Measurements from ENCODE around the gene CDHR5.

Gene CDHR5

GRCh38 chr11:613369-613968 is 11.3 kb downstream of the CDHR5 start:
- no peak for DNase-seq (ENCODE audit: extremely low read depth, low read depth)
- TF ChIP-seq, protein P1, sequence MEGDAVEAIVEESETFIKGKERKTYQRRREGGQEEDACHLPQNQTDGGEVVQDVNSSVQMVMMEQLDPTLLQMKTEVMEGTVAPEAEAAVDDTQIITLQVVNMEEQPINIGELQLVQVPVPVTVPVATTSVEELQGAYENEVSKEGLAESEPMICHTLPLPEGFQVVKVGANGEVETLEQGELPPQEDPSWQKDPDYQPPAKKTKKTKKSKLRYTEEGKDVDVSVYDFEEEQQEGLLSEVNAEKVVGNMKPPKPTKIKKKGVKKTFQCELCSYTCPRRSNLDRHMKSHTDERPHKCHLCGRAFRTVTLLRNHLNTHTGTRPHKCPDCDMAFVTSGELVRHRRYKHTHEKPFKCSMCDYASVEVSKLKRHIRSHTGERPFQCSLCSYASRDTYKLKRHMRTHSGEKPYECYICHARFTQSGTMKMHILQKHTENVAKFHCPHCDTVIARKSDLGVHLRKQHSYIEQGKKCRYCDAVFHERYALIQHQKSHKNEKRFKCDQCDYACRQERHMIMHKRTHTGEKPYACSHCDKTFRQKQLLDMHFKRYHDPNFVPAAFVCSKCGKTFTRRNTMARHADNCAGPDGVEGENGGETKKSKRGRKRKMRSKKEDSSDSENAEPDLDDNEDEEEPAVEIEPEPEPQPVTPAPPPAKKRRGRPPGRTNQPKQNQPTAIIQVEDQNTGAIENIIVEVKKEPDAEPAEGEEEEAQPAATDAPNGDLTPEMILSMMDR (IDR thresholded peaks at IDR 0.05; ENCODE audit: low read depth, low read length, missing control alignments): no peak
- H3K4me3 ChIP-seq (replicated peaks; ENCODE audit: low read depth, low read length): no peak overlapping the region

DNA sequence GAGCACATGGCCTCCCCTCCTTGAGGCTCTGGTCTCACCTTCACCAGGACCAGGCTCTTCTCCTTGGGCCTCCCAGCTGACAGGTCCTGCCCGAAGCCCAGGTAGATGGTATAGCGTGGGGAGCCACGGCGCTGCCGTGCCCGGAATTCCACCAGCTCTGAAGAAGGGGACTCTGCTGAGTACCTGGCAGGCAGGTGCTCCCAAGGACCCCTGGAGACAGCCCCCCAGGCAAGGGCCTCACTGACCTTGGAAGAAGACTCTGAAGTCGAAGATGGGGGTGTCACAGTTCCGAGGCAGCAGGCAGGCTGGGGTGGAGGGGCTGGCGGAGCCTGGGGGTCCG is 11.8 kb downstream of the CDHR5 start:
- TF ChIP-seq, protein P1 (IDR thresholded peaks at IDR 0.05; ENCODE audit: low read depth, low read length, missing control alignments): no peak
- no peak overlapping the region for H3K4me3 ChIP-seq (replicated peaks; ENCODE audit: low read depth, low read length)
- DNase-seq (ENCODE audit: extremely low read depth, low read depth): no peak

DNA sequence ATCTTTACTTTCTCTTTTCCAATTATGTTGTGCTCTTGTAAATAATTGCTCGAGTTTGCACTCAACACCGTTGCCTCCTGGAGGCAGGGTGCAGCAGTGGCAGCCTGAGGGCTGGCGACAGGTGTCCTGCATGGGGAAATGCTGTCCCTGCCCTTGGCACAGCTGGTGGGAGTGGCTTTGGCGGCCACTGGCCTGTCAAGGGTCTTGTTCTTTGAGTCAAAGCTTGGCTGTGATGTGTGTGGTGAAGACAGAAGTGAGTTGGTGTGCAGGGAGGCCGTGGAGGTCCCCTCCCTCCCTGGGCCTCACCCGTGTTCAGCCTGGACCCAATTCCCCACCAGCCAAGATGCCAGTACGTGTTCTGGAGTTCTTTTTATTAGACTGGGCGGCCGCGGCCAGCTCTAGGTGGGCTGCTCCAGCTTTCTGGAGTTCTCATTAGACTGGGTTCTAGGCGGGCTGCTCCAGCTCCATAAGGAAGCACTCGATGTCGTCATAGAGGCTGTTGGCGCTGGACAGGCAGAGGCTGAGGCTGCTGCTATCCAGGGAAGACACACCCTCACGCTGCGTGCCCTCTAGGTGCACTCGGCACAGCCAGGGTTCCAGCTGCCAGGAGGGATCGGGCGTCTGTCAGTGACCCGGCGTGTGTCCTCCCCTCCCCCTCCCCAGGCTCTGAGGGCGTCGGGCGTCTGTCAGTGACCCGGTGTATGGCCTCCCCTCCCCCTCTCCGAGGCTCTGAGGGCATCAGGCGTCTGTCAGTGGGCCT is 12.4 kb downstream of the CDHR5 start:
- TF ChIP-seq, protein P1 (IDR thresholded peaks at IDR 0.05; ENCODE audit: low read depth, low read length, missing control alignments): peak; percentile 22
- no peak for DNase-seq (ENCODE audit: extremely low read depth, low read depth)
- no peak overlapping the region for H3K4me3 ChIP-seq (replicated peaks; ENCODE audit: low read depth, low read length)

DNA sequence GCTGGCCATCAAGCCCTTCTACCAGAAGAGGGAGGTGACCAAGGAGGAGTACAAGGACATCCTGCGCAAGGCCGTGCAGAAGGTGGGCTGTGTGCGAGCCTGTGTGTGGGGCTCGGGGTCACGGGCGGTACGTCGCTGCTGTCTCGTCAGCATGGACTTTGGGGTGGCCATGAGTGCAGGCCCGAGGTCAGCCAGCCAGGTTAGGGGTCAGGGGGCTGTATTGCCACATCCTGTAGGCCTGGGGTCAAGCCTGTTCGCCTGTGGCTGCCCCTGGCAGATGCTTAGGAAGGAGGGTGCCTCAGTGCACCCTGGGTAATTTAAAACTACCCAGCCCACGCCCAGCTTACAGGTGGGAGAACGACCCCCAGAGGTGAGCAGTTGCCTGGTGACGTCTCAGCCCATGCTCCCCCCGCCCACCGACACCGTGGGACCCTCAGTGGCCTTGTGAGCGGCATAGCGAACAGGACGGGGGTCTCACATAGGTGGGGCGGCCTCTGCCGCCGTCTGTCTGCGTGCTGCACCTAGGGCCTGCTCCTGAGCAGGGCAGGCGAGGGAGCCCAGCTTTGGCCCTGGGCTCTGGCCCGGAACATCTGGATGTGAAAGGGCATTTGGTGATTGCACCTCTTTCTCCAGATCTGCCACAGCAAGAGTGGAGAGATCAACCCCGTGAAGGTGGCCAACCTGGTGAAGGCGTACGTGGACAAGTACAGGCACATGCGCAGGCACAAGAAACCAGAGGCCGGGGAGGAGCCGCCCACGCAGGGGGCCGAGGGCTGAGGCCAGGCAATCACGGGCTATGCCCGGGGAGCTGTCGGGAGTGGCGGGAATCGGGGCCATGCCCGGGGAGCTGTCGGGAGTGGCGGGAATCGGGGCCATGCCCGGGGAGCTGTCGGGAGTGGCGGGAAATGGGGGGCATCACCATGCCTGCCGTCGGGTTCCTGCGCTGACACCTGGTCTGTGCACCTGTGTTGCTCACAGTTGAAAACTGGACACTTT is 13.5 kb downstream of the CDHR5 start:
- TF ChIP-seq, protein P1 (IDR thresholded peaks at IDR 0.05; ENCODE audit: low read depth, low read length, missing control alignments): no peak
- DNase-seq (ENCODE audit: extremely low read depth, low read depth): no peak
- no peak overlapping the region for H3K4me3 ChIP-seq (replicated peaks; ENCODE audit: low read depth, low read length)

DNA sequence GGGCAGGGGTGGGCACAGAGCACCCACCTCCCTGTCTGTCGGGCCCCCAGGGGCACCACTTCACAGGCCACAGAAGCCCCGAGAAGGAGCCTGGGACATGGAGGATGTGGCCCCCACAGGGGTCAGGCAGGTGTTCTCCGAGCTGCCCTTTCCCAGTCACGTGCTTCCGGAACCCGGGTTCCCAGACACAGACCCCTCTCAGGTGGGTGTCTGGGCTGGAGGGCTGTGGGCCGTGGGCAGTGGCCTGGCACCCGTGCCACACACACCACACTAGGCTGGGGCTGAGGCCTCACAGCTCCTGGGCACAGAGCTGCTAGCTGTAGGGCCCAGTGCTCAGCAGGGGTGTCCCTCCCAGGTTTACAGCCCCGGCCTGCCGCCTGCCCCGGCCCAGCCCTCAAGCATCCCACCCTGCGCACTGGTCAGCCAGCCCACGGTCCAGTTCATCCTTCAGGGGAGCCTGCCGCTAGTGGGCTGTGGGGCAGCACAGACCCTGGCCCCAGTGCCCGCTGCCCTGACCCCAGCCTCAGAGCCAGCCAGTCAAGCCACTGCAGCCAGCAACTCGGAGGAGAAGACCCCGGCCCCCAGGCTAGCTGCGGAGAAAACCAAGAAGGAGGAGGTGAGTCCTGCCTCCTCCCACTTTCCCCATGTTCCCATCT is 14.5 kb downstream of the CDHR5 start:
- H3K4me3 ChIP-seq (replicated peaks; ENCODE audit: low read depth, low read length): no peak overlapping the region
- DNase-seq (ENCODE audit: extremely low read depth, low read depth): no peak
- TF ChIP-seq, protein P1 (IDR thresholded peaks at IDR 0.05; ENCODE audit: low read depth, low read length, missing control alignments): no peak

- no peak for DNase-seq (ENCODE audit: extremely low read depth, low read depth)
- no peak overlapping the region for H3K4me3 ChIP-seq (replicated peaks; ENCODE audit: low read depth, low read length)
- TF ChIP-seq, protein P1 (IDR thresholded peaks at IDR 0.05; ENCODE audit: low read depth, low read length, missing control alignments): no peak
Measured at GRCh38 chr11:609341-609811, 15.4 kb downstream of the CDHR5 start.
